Measurements from ENCODE around the gene RBM11.

DNA sequence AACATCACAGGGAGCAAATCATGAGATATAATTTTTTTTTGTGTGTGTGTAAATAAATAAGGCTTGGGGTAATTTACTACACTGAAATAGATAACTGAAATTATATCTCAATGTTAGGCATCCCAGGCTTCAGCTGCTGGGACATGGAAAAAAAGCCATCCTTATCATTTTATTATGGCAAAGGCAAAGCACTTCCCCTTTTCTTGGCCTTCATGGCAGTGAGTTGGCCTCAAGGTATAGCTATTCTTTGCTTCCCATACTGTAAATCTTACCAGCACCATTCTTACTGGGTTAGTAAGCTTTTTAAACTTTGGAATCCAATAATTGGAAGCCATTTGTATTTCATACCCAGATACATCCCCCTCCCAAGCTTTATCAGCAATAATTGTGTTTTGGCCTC is 29.0 kb downstream of the RBM11 start:
- TF ChIP-seq POLR2A (IDR thresholded peaks at IDR 0.05) (no peak), POLR2AphosphoS5 (IDR thresholded peaks at IDR 0.05) (no peak)
- TF ChIP-seq, protein P1, sequence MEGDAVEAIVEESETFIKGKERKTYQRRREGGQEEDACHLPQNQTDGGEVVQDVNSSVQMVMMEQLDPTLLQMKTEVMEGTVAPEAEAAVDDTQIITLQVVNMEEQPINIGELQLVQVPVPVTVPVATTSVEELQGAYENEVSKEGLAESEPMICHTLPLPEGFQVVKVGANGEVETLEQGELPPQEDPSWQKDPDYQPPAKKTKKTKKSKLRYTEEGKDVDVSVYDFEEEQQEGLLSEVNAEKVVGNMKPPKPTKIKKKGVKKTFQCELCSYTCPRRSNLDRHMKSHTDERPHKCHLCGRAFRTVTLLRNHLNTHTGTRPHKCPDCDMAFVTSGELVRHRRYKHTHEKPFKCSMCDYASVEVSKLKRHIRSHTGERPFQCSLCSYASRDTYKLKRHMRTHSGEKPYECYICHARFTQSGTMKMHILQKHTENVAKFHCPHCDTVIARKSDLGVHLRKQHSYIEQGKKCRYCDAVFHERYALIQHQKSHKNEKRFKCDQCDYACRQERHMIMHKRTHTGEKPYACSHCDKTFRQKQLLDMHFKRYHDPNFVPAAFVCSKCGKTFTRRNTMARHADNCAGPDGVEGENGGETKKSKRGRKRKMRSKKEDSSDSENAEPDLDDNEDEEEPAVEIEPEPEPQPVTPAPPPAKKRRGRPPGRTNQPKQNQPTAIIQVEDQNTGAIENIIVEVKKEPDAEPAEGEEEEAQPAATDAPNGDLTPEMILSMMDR (IDR thresholded peaks at IDR 0.05) = no peak

Measured in breast epithelium (tissue), 3 donors.